Mucosa of stomach (tissue), 1 donor: ENCODE data around the gene UQCC5.

Experiments
- H3K27me3 ChIP-seq: one replicate; pipeline ENCODE4 v1.7.0; 2013; ENCODE audit warnings: mild to moderate bottlenecking, low read length; ENCODE audit not compliant: control insufficient read depth, insufficient read depth
- H3K36me3 ChIP-seq: one replicate; pipeline ENCODE4 v1.7.0; 2013; ENCODE audit warnings: low read length; ENCODE audit not compliant: control insufficient read depth, insufficient read depth
- H3K4me1 ChIP-seq: one replicate; pipeline ENCODE4 v1.7.0; 2013; ENCODE audit warnings: mild to moderate bottlenecking, low read length; ENCODE audit not compliant: control insufficient read depth, insufficient read depth
- H3K4me3 ChIP-seq: one replicate; pipeline ENCODE4 v1.7.0; 2013; ENCODE audit warnings: low read length
- H3K9ac ChIP-seq: one replicate; pipeline ENCODE4 v1.7.0; 2013; ENCODE audit warnings: mild to moderate bottlenecking, low read length, moderate library complexity
- H3K9me3 ChIP-seq: one replicate; pipeline ENCODE4 v1.7.0; 2013; ENCODE audit warnings: mild to moderate bottlenecking, low read length, moderate library complexity; ENCODE audit not compliant: control insufficient read depth
- donor health status: Pancreatic carcinoma.

Gene UQCC5

GRCh38 chr3:52535411-52536111, 844 bp upstream of the UQCC5 start:
- Histone ChIP-seq H3K9ac (peak overlapping the region; percentile 5), H3K4me1 (peaks cover 40% of the 10 kb centered on the region), H3K27me3 (no peaks in the 10 kb centered on the region), H3K4me3 (no peak overlapping the region), H3K36me3 (no peaks in the 10 kb centered on the region), H3K9me3 (no peaks in the 10 kb centered on the region)

- H3K36me3 ChIP-seq = no peaks in the 10 kb centered on the region
- no peaks in the 10 kb centered on the region for H3K9me3 ChIP-seq
- peaks cover 40% of the 10 kb centered on the region for H3K4me1 ChIP-seq
- no peak overlapping the region for H3K4me3 ChIP-seq
- H3K27me3 ChIP-seq = no peaks in the 10 kb centered on the region
- peak overlapping the region; percentile 5 for H3K9ac ChIP-seq
These were observed 365 bp upstream of the UQCC5 start for GRCh38 chr3:52536112-52536368.

- Histone ChIP-seq H3K4me1 (peaks cover 40% of the 10 kb centered on the region), H3K36me3 (no peaks in the 10 kb centered on the region), H3K9me3 (no peaks in the 10 kb centered on the region), H3K27me3 (no peaks in the 10 kb centered on the region), H3K4me3 (peak overlapping the region; percentile 83), H3K9ac (peak overlapping the region; percentile 89)
These were observed 788 bp downstream of the UQCC5 start for GRCh38 chr3:52537165-52537620.

- Histone ChIP-seq H3K4me1 (peaks cover 34% of the 10 kb centered on the region), H3K4me3 (peak overlapping the region; percentile 83), H3K36me3 (no peaks in the 10 kb centered on the region), H3K27me3 (no peaks in the 10 kb centered on the region), H3K9ac (peak overlapping the region; percentile 89), H3K9me3 (no peaks in the 10 kb centered on the region)
These were observed 1.5 kb downstream of the UQCC5 start for GRCh38 chr3:52537726-52538421.

- H3K4me3 ChIP-seq = no peak overlapping the region
- peaks cover 30% of the 10 kb centered on the region for H3K4me1 ChIP-seq
- no peak overlapping the region for H3K9ac ChIP-seq
- no peaks in the 10 kb centered on the region for H3K9me3 ChIP-seq
- no peaks in the 10 kb centered on the region for H3K27me3 ChIP-seq
- no peaks in the 10 kb centered on the region for H3K36me3 ChIP-seq
These were observed 2.7 kb downstream of the UQCC5 start for GRCh38 chr3:52539010-52539653.

GRCh38 chr3:52541050-52541449, 4.6 kb downstream of the UQCC5 start:
- no peak overlapping the region for H3K4me3 ChIP-seq
- H3K9me3 ChIP-seq = no peaks in the 10 kb centered on the region
- no peak overlapping the region for H3K9ac ChIP-seq
- H3K36me3 ChIP-seq = no peaks in the 10 kb centered on the region
- peaks cover 20% of the 10 kb centered on the region for H3K4me1 ChIP-seq
- no peaks in the 10 kb centered on the region for H3K27me3 ChIP-seq

- Histone ChIP-seq H3K27me3 (no peaks in the 10 kb centered on the region), H3K9ac (no peak overlapping the region), H3K4me3 (no peak overlapping the region), H3K9me3 (no peaks in the 10 kb centered on the region), H3K4me1 (no peaks in the 10 kb centered on the region), H3K36me3 (no peaks in the 10 kb centered on the region)
These were observed 8.5 kb downstream of the UQCC5 start for GRCh38 chr3:52544937-52545336.

GRCh38 chr3:52546111-52546901, 9.9 kb downstream of the UQCC5 start:
- H3K4me1 ChIP-seq = no peaks in the 10 kb centered on the region
- H3K9ac ChIP-seq = no peak overlapping the region
- no peaks in the 10 kb centered on the region for H3K36me3 ChIP-seq
- no peaks in the 10 kb centered on the region for H3K27me3 ChIP-seq
- H3K4me3 ChIP-seq = no peak overlapping the region
- no peaks in the 10 kb centered on the region for H3K9me3 ChIP-seq

GRCh38 chr3:52547143-52547542, 10.7 kb downstream of the UQCC5 start:
- no peak overlapping the region for H3K9ac ChIP-seq
- no peaks in the 10 kb centered on the region for H3K4me1 ChIP-seq
- no peaks in the 10 kb centered on the region for H3K36me3 ChIP-seq
- no peaks in the 10 kb centered on the region for H3K27me3 ChIP-seq
- H3K4me3 ChIP-seq = no peak overlapping the region
- H3K9me3 ChIP-seq = no peaks in the 10 kb centered on the region

GRCh38 chr3:52551118-52551517, 14.7 kb downstream of the UQCC5 start:
- Histone ChIP-seq H3K9ac (no peak overlapping the region), H3K4me1 (no peaks in the 10 kb centered on the region), H3K27me3 (no peaks in the 10 kb centered on the region), H3K9me3 (no peaks in the 10 kb centered on the region), H3K36me3 (peaks cover 7% of the 10 kb centered on the region), H3K4me3 (no peak overlapping the region)

- Histone ChIP-seq H3K9ac (no peak overlapping the region), H3K4me1 (no peaks in the 10 kb centered on the region), H3K27me3 (no peaks in the 10 kb centered on the region), H3K9me3 (no peaks in the 10 kb centered on the region), H3K36me3 (peaks cover 7% of the 10 kb centered on the region), H3K4me3 (no peak overlapping the region)
These were observed 15.7 kb downstream of the UQCC5 start for GRCh38 chr3:52552089-52552488.
